Thoracic aorta (tissue), 2 donors: ENCODE measurements around the gene ENOX2. TPM values are rescaled to one million over a fixed set of nuclear protein-coding genes. Genes with fewer than 3 reads are reported as not detected.

Source experiments
- ATAC-seq: fragments of 150-250 bp; one replicate; pipeline ENCODE4 v1.8.0; 2017; ENCODE audit warnings: low read depth; ENCODE audit not compliant: insufficient number of reproducible peaks, low FRiP score
- DNase-seq: peaks from one replicate; pipeline ENCODE4 v3.0.0-alpha.2; 2020; ENCODE audit warnings: low spot score
- H3K27ac ChIP-seq, 2 donors: fragments of 200-600 bp; sonication (generic); 1 replicate in 1 of 2; 2 replicates in 1 of 2; pipeline ENCODE4 v1.5.1; 2016; ENCODE audit warnings: mild to moderate bottlenecking in 2 of 2, moderate library complexity in 2 of 2
- H3K27me3 ChIP-seq: fragments of 200-600 bp; sonication (generic); replicated peaks from 2 replicates; pipeline ENCODE4 v1.6.0; 2016; ENCODE audit warnings: mild to moderate bottlenecking; ENCODE audit not compliant: insufficient read depth
- H3K36me3 ChIP-seq: fragments of 200-600 bp; sonication (generic); one replicate; pipeline ENCODE4 v1.5.1; 2016
- H3K4me1 ChIP-seq, 2 donors: fragments of 200-600 bp; sonication (generic); 1 replicate in 1 of 2; 2 replicates in 1 of 2; pipeline versions ENCODE4 v1.5.1 to v1.6.0; 2016; ENCODE audit warnings: low read depth in 2 of 2, mild to moderate bottlenecking in 1 of 2; ENCODE audit not compliant: control insufficient read depth in 1 of 2
- H3K4me3 ChIP-seq: fragments of 200-600 bp; sonication (generic); 2 replicates; pipeline ENCODE4 v1.5.1; 2016; ENCODE audit warnings: mild to moderate bottlenecking
- H3K9me3 ChIP-seq: fragments of 200-600 bp; sonication (generic); 2 replicates; pipeline ENCODE4 v1.5.1; 2016
- CTCF ChIP-seq: fragments of 200-600 bp; sonication (generic); IDR thresholded peaks from one replicate; pipeline ENCODE4 v1.5.1; 2019; ENCODE audit warnings: antibody characterized with exemption
- total RNA-seq, 2 donors: library from RNA; depleted of rRNA; stranded (reverse); fragments of >200 nt; gene quantifications; one replicate each; pipeline versions ENCODE4 v1.1.0 to v1.2.3, GENCODE V29; 2016

Gene ENOX2
- total RNA-seq, 2 donors from 2014 or later, result 17.9 to 28.7 TPM

DNA sequence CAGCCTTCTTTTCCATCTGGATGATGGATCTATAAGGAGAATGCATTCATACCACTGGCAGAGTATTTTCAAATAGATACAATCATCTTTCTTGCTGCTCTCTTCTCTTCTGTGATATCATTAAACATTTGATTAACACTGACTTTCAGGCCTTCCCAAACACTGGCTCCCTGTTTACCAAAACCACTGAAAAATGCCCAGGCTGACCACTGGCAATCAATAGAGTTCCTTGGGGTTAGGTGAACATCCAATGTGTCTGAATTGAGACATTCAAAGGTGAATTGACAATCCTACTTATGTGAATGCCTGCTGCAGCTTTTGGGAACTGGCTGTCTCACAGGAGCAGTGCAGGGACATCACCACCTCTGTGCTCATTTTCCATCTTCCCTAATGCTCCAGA, 168.3 kb downstream of the ENOX2 start:
- DNase-seq (no peak), ATAC-seq (no peak)
- no peaks in the 10 kb centered on the region for H3K36me3 ChIP-seq
- H3K4me3 ChIP-seq, result no peak overlapping the region
- TF ChIP-seq CTCF, result no peak
- H3K27me3 ChIP-seq, result no peaks in the 10 kb centered on the region
- no peaks in the 10 kb centered on the region for H3K4me1 ChIP-seq
- no peaks in the 10 kb centered on the region for H3K9me3 ChIP-seq
- no peak overlapping the region for H3K27ac ChIP-seq

DNA sequence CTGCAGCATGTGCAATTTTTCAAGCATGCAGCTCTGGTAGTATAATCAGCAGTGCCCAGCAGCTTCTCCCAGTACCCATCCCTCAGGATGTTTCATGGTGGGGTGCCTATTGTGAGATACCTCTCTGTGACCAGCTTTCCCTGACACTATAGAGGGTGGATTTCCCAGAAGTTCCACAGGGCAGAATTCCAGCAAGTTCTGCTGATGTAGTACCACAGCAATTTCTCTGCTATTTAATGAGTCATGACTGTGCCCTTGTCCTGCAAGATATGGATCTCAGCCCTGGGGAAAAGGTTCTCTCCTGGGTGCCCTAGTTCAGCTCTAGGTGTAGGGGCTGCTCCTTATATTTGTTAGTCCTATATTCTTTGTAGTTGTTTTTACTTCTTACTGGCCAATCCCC, 174.8 kb downstream of the ENOX2 start:
- no peak for DNase-seq
- Histone ChIP-seq H3K27ac (no peak overlapping the region), H3K36me3 (no peaks in the 10 kb centered on the region), H3K4me3 (no peak overlapping the region), H3K27me3 (no peaks in the 10 kb centered on the region), H3K4me1 (no peaks in the 10 kb centered on the region), H3K9me3 (no peaks in the 10 kb centered on the region)
- no peak for ATAC-seq
- TF ChIP-seq CTCF, result no peak

DNA sequence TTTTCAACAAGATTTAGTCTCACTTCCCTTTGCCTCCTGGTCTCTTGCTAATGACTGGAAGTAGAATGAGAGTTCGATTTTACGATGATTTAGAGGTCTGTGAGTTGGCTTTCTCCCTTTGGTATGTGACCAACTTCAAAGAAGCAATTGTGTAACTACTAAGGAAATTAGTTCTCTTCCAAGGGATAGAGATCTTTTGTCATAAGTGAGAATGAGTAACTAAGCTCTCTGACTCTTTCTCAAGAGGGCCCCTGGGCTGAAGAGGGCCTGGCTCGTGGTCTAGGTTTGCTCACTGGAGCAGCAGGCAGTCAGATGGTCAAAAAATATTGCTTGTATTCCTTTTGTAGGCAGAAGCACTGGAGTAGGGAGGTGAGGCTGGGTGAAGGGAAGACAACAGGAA, 176.3 kb downstream of the ENOX2 start:
- TF ChIP-seq CTCF, result no peak
- H3K36me3 ChIP-seq, result no peaks in the 10 kb centered on the region
- DNase-seq (no peak), ATAC-seq (no peak)
- H3K9me3 ChIP-seq, result no peaks in the 10 kb centered on the region
- no peaks in the 10 kb centered on the region for H3K4me1 ChIP-seq
- no peak overlapping the region for H3K4me3 ChIP-seq
- no peaks in the 10 kb centered on the region for H3K27me3 ChIP-seq
- no peak overlapping the region for H3K27ac ChIP-seq

GRCh38 chrX:130725519-130725918, 177.5 kb downstream of the ENOX2 start:
- ATAC-seq (no peak), DNase-seq (no peak)
- Histone ChIP-seq H3K27me3 (no peaks in the 10 kb centered on the region), H3K4me3 (no peak overlapping the region), H3K4me1 (no peaks in the 10 kb centered on the region), H3K36me3 (no peaks in the 10 kb centered on the region), H3K27ac (no peak overlapping the region), H3K9me3 (no peaks in the 10 kb centered on the region)
- TF ChIP-seq CTCF, result no peak

DNA sequence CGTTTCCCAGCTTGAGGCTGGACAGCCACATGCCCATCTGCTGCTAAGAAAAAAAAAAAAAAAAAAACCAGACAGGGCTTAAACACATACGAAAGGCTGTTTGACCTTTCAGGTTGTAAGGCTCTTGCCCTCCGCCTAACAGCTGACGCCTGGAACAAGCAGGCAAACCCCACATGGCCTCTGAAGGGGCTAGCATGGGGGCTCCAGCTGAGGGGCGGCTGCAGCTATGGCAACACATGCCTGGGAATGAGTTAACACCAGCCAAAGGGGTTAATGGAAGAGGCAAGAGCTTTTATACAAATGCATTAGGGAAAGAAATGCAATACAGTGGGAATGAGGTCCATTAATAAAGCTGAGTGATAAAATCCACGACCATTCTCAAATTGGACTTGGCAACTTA, 183.6 kb downstream of the ENOX2 start:
- Histone ChIP-seq H3K27me3 (no peaks in the 10 kb centered on the region), H3K9me3 (no peaks in the 10 kb centered on the region), H3K4me1 (no peaks in the 10 kb centered on the region), H3K36me3 (no peaks in the 10 kb centered on the region), H3K27ac (no peak overlapping the region), H3K4me3 (no peak overlapping the region)
- no peak for TF ChIP-seq CTCF
- no peak for ATAC-seq
- DNase-seq, result no peak
